Measurements from ENCODE around the gene WFDC9. TPM values are rescaled to one million over a fixed set of nuclear protein-coding genes. Genes with fewer than 3 reads are reported as not detected.

The WFDC9 gene
- total and polyA plus RNA-seq, 2 of the 8 experiments (the other 6 are each of a cell fraction or from before 2014, with no cell fraction given), result not detected

Small RNA genes lying within 50 kb of the gene (small RNA-seq; reads per million reads assigned to genes)
- gene RNA5SP485 (ENCODE audit: insufficient read depth), result not detected

Other genes with a start within 250 kb of the WFDC9 start
- 50.1 and 55.8 TPM in 2 replicates for gene DBNDD2, start 223.0 kb downstream of the WFDC9 start, total RNA-seq (2021; fragmentation: NEBNext Ultra II Directional; extraction: Animal tissue kit (Norgen Biotek cat#: 25700))
- gene DBNDD2, start 223.0 kb downstream of the WFDC9 start, polyA plus RNA-seq (2011; rRNA removed), result 95.5 and 96.3 TPM in 2 replicates
- 64.3 and 66.0 TPM in 2 replicates for gene PIGT, start 215.1 kb downstream of the WFDC9 start, total RNA-seq (2021; fragmentation: NEBNext Ultra II Directional; extraction: Animal tissue kit (Norgen Biotek cat#: 25700))
- 89.7 and 113 TPM in 2 replicates for gene PIGT, start 215.1 kb downstream of the WFDC9 start, polyA plus RNA-seq (2011; rRNA removed)
- gene WFDC2, start 161.5 kb downstream of the WFDC9 start, total RNA-seq (2021; fragmentation: NEBNext Ultra II Directional; extraction: Animal tissue kit (Norgen Biotek cat#: 25700)), result 77.9 and 86.0 TPM in 2 replicates
- 137 and 156 TPM in 2 replicates for gene WFDC2, start 161.5 kb downstream of the WFDC9 start, polyA plus RNA-seq (2011; rRNA removed)
- not detected in 2 replicates for gene SPINT3, start 115.7 kb downstream of the WFDC9 start, total RNA-seq (2021; fragmentation: NEBNext Ultra II Directional; extraction: Animal tissue kit (Norgen Biotek cat#: 25700))
- not detected in 2 replicates for gene SPINT3, start 115.7 kb downstream of the WFDC9 start, polyA plus RNA-seq (2011; rRNA removed)
- gene WFDC6, start 91.8 kb downstream of the WFDC9 start, total RNA-seq (2021; fragmentation: NEBNext Ultra II Directional; extraction: Animal tissue kit (Norgen Biotek cat#: 25700)), result not detected in 2 replicates
- not detected in 2 replicates for gene WFDC6, start 91.8 kb downstream of the WFDC9 start, polyA plus RNA-seq (2011; rRNA removed)
- 0.13 TPM in 1 of 2 replicates, not detected in the other for gene EPPIN, start 83.9 kb downstream of the WFDC9 start, total RNA-seq (2021; fragmentation: NEBNext Ultra II Directional; extraction: Animal tissue kit (Norgen Biotek cat#: 25700))
- gene EPPIN, start 83.9 kb downstream of the WFDC9 start, polyA plus RNA-seq (2011; rRNA removed), result 0.06 TPM in 1 of 2 replicates, not detected in the other
- gene WFDC8, start 52.0 kb downstream of the WFDC9 start, total RNA-seq (2021; fragmentation: NEBNext Ultra II Directional; extraction: Animal tissue kit (Norgen Biotek cat#: 25700)), result not detected in 2 replicates
- gene WFDC8, start 52.0 kb downstream of the WFDC9 start, polyA plus RNA-seq (2011; rRNA removed), result not detected in 2 replicates
- not detected in 2 replicates for gene WFDC10A, start 1.5 kb downstream of the WFDC9 start, total RNA-seq (2021; fragmentation: NEBNext Ultra II Directional; extraction: Animal tissue kit (Norgen Biotek cat#: 25700))
- not detected in 2 replicates for gene WFDC10A, start 1.5 kb downstream of the WFDC9 start, polyA plus RNA-seq (2011; rRNA removed)
- not detected in 2 replicates for gene WFDC11, start 39.0 kb upstream of the WFDC9 start, total RNA-seq (2021; fragmentation: NEBNext Ultra II Directional; extraction: Animal tissue kit (Norgen Biotek cat#: 25700))
- not detected in 2 replicates for gene WFDC11, start 39.0 kb upstream of the WFDC9 start, polyA plus RNA-seq (2011; rRNA removed)
- not detected in 2 replicates for gene WFDC13, start 70.8 kb upstream of the WFDC9 start, total RNA-seq (2021; fragmentation: NEBNext Ultra II Directional; extraction: Animal tissue kit (Norgen Biotek cat#: 25700))
- not detected in 2 replicates for gene WFDC13, start 70.8 kb upstream of the WFDC9 start, polyA plus RNA-seq (2011; rRNA removed)
- gene WFDC10B, start 73.7 kb upstream of the WFDC9 start, total RNA-seq (2021; fragmentation: NEBNext Ultra II Directional; extraction: Animal tissue kit (Norgen Biotek cat#: 25700)), result 0.54 TPM in 1 of 2 replicates, not detected in the other
- gene WFDC10B, start 73.7 kb upstream of the WFDC9 start, polyA plus RNA-seq (2011; rRNA removed), result 0.21 and 0.36 TPM in 2 replicates
- gene SPINT4, start 91.1 kb upstream of the WFDC9 start, total RNA-seq (2021; fragmentation: NEBNext Ultra II Directional; extraction: Animal tissue kit (Norgen Biotek cat#: 25700)), result not detected in 2 replicates
- not detected in 2 replicates for gene SPINT4, start 91.1 kb upstream of the WFDC9 start, polyA plus RNA-seq (2011; rRNA removed)
- gene WFDC3, start 160.6 kb upstream of the WFDC9 start, total RNA-seq (2021; fragmentation: NEBNext Ultra II Directional; extraction: Animal tissue kit (Norgen Biotek cat#: 25700)), result 0.50 TPM in 1 of 2 replicates, not detected in the other
- gene WFDC3, start 160.6 kb upstream of the WFDC9 start, polyA plus RNA-seq (2011; rRNA removed), result 0.11 and 0.60 TPM in 2 replicates
- gene DNTTIP1, start 160.7 kb upstream of the WFDC9 start, total RNA-seq (2021; fragmentation: NEBNext Ultra II Directional; extraction: Animal tissue kit (Norgen Biotek cat#: 25700)), result 38.4 and 41.9 TPM in 2 replicates
- gene DNTTIP1, start 160.7 kb upstream of the WFDC9 start, polyA plus RNA-seq (2011; rRNA removed), result 32.6 and 34.9 TPM in 2 replicates
- gene UBE2C, start 181.4 kb upstream of the WFDC9 start, total RNA-seq (2021; fragmentation: NEBNext Ultra II Directional; extraction: Animal tissue kit (Norgen Biotek cat#: 25700)), result 243 and 255 TPM in 2 replicates
- 312 and 326 TPM in 2 replicates for gene UBE2C, start 181.4 kb upstream of the WFDC9 start, polyA plus RNA-seq (2011; rRNA removed)
- 3.6 and 5.7 TPM in 2 replicates for gene TNNC2, start 196.0 kb upstream of the WFDC9 start, total RNA-seq (2021; fragmentation: NEBNext Ultra II Directional; extraction: Animal tissue kit (Norgen Biotek cat#: 25700))
- 7.6 and 10.4 TPM in 2 replicates for gene TNNC2, start 196.0 kb upstream of the WFDC9 start, polyA plus RNA-seq (2011; rRNA removed)
- gene SNX21, start 202.5 kb upstream of the WFDC9 start, total RNA-seq (2021; fragmentation: NEBNext Ultra II Directional; extraction: Animal tissue kit (Norgen Biotek cat#: 25700)), result 16.1 and 16.8 TPM in 2 replicates
- 15.8 and 28.2 TPM in 2 replicates for gene SNX21, start 202.5 kb upstream of the WFDC9 start, polyA plus RNA-seq (2011; rRNA removed)
- gene ACOT8, start 226.1 kb upstream of the WFDC9 start, total RNA-seq (2021; fragmentation: NEBNext Ultra II Directional; extraction: Animal tissue kit (Norgen Biotek cat#: 25700)), result 37.3 and 37.6 TPM in 2 replicates
- 88.8 and 127 TPM in 2 replicates for gene ACOT8, start 226.1 kb upstream of the WFDC9 start, polyA plus RNA-seq (2011; rRNA removed)
- gene ZSWIM3, start 226.3 kb upstream of the WFDC9 start, total RNA-seq (2021; fragmentation: NEBNext Ultra II Directional; extraction: Animal tissue kit (Norgen Biotek cat#: 25700)), result 6.8 and 6.9 TPM in 2 replicates
- gene ZSWIM3, start 226.3 kb upstream of the WFDC9 start, polyA plus RNA-seq (2011; rRNA removed), result 5.4 and 5.5 TPM in 2 replicates
- 15.6 and 16.7 TPM in 2 replicates for gene ZSWIM1, start 249.9 kb upstream of the WFDC9 start, total RNA-seq (2021; fragmentation: NEBNext Ultra II Directional; extraction: Animal tissue kit (Norgen Biotek cat#: 25700))
- gene ZSWIM1, start 249.9 kb upstream of the WFDC9 start, polyA plus RNA-seq (2011; rRNA removed), result 13.2 and 14.1 TPM in 2 replicates